Sigmoid colon (tissue), 7 donors: ENCODE results near the gene EPHX1. TPM values are rescaled to one million over a fixed set of nuclear protein-coding genes. Genes with fewer than 3 reads are reported as not detected.

Experiments used
- DNase-seq: peaks from one replicate; pipeline ENCODE4 v3.0.0-alpha.2; 2019
- H3K27ac ChIP-seq, 4 donors: fragments of 200-600 bp; sonication (generic); one replicate each; pipeline ENCODE4 v1.5.1; 2016 to 2019; ENCODE audit warnings: mild to moderate bottlenecking in 1 of 4
- H3K27me3 ChIP-seq, 3 donors: fragments of 200-600 bp; sonication (generic); one replicate each; pipeline ENCODE4 v1.5.1; 2019; ENCODE audit warnings: mild to moderate bottlenecking in 1 of 3
- H3K36me3 ChIP-seq, 4 donors: fragments of 200-600 bp; sonication (generic); one replicate each; pipeline ENCODE4 v1.5.1; 2016 to 2019
- H3K4me1 ChIP-seq, 4 donors: fragments of 200-600 bp; sonication (generic); one replicate each; pipeline ENCODE4 v1.5.1; 2017 to 2019
- H3K4me3 ChIP-seq, 4 donors: fragments of 200-600 bp; sonication (generic); one replicate each; pipeline ENCODE4 v1.5.1; 2017 to 2019; ENCODE audit warnings: mild to moderate bottlenecking in 2 of 4, moderate library complexity in 1 of 4
- H3K9me3 ChIP-seq, 4 donors: fragments of 200-600 bp in 3 of 4; sonication (generic) in 3 of 4; one replicate each; pipeline versions ENCODE4 v1.5.1 to v1.6.1; 2013 to 2019
- CTCF ChIP-seq, 4 experiments: fragments of 450-650 bp in 3 of 4; fragments of 200-600 bp in 1 of 4; IDR thresholded peaks; one replicate each; pipeline ENCODE4 v1.5.1; 2016 to 2019; ENCODE audit warnings: antibody characterized with exemption in 4 of 4, mild to moderate bottlenecking in 3 of 4, moderate library complexity in 2 of 4
- EP300 ChIP-seq, 4 donors: sonication (generic); formaldehyde crosslinking; IDR thresholded peaks; one replicate each; pipeline ENCODE4 v1.6.1; 2017; ENCODE audit warnings: antibody characterized with exemption in 4 of 4
- POLR2A ChIP-seq, 2 donors: fragments of 450-650 bp; IDR thresholded peaks; one replicate each; pipeline ENCODE4 v1.6.1; 2016; ENCODE audit warnings: antibody characterized with exemption in 2 of 2, mild to moderate bottlenecking in 2 of 2, moderate library complexity in 2 of 2
- POLR2AphosphoS5 ChIP-seq, 4 donors: sonication (generic); formaldehyde crosslinking; IDR thresholded peaks; one replicate each; pipeline ENCODE4 v1.6.1; 2017; ENCODE audit warnings: antibody characterized with exemption in 4 of 4
- WGBS, 2 donors: extraction: QIAGEN DNeasy Blood & Tissue Kit; methylation state at CpG; one replicate each; pipeline ENCODE4 v1.1.7; 2013; 5-methylcytosine and 5-hydroxymethylcytosine counted together
- intact Hi-C: fragments of 100-400 bp; cut with DNase I; formaldehyde crosslinking; loops from one replicate; pipeline ENCODE4 v1.15.1; 2023
- polyA plus RNA-seq, 3 donors: library from polyadenylated mRNA; stranded (reverse); fragments of 200-250 nt; gene quantifications; one replicate each; pipeline ENCODE4 v1.2.3, GENCODE V29; 2013
- total RNA-seq, 4 donors: library from RNA; depleted of rRNA; stranded (reverse); fragments of >200 nt; gene quantifications; one replicate each; pipeline ENCODE4 v1.1.0, GENCODE V29; 2016
- donor health status: healthy with polysubstance abuse.
- donor health status: Bipolar disorder and iron deficiency.
- donor health status: healthy.

EPHX1 gene
- total and polyA plus RNA-seq, 7 donors = 6.9 to 78.9 (median 43.6) TPM

- Histone ChIP-seq H3K36me3 (no peaks in the 10 kb centered on the region), H3K27me3 (no peaks in the 10 kb centered on the region), H3K4me1 (peaks cover 0 to 63% (median 54%) of the 10 kb centered on the region in 4 donors), H3K4me3 (no peak overlapping the region), H3K27ac (peak overlapping the region; percentile 49 to 83 (median 70)), H3K9me3 (no peaks in the 10 kb centered on the region)
- no peak for TF ChIP-seq EP300 (IDR thresholded peaks at IDR 0.05)
- no peak for TF ChIP-seq CTCF (IDR thresholded peaks at IDR 0.05)
- peak in 1 of 4 donors; percentile 11 for TF ChIP-seq POLR2AphosphoS5 (IDR thresholded peaks at IDR 0.05)
- no peak for TF ChIP-seq POLR2A (IDR thresholded peaks at IDR 0.05)
- intact Hi-C loops = no loop called here
- no peak for DNase-seq
- 64 to 69% methylated on average over 9 of the region's 9 CpGs for whole genome bisulfite sequencing, 2 donors
Observed at GRCh38 chr1:225763716-225764548, 46.0 kb upstream of the EPHX1 start.

- TF ChIP-seq CTCF (IDR thresholded peaks at IDR 0.05) (no peak), EP300 (IDR thresholded peaks at IDR 0.05) (no peak), POLR2A (IDR thresholded peaks at IDR 0.05) (no peak), POLR2AphosphoS5 (IDR thresholded peaks at IDR 0.05) (no peak)
- 92 to 95% methylated on average over 6 of the region's 6 CpGs for WGBS, 2 donors
- Histone ChIP-seq H3K4me3 (no peak overlapping the region), H3K36me3 (no peaks in the 10 kb centered on the region), H3K27ac (peak overlapping the region in 3 of 4 donors; percentile 61 to 70 (median 70)), H3K9me3 (no peaks in the 10 kb centered on the region), H3K27me3 (no peaks in the 10 kb centered on the region), H3K4me1 (peaks cover 0 to 70% (median 64%) of the 10 kb centered on the region in 4 donors)
- no peak for DNase-seq
- intact Hi-C loops = no loop called here
Observed at GRCh38 chr1:225765982-225766674, 43.8 kb upstream of the EPHX1 start.

GRCh38 chr1:225766967-225767633 is 42.8 kb upstream of the EPHX1 start:
- TF ChIP-seq POLR2A (IDR thresholded peaks at IDR 0.05) = no peak
- peak in 2 of 4 donors; percentile 57 to 74 for TF ChIP-seq EP300 (IDR thresholded peaks at IDR 0.05)
- TF ChIP-seq POLR2AphosphoS5 (IDR thresholded peaks at IDR 0.05) = peak; percentile 38 to 77 (median 66)
- TF ChIP-seq CTCF (IDR thresholded peaks at IDR 0.05) = no peak

GRCh38 chr1:225767634-225768540 is 42.0 kb upstream of the EPHX1 start:
- intact Hi-C loops = loop anchor here (2.0 kb wide), 1 partner anchor 105 kb away; no protein-coding TSS in a partner anchor
- peak; percentile 76 for DNase-seq

More at GRCh38 chr1:225766967-225767633, 42.8 kb upstream of the EPHX1 start:
- Histone ChIP-seq H3K4me3 (no peak overlapping the region), H3K4me1 (peaks cover 0 to 74% (median 71%) of the 10 kb centered on the region in 4 donors), H3K27me3 (no peaks in the 10 kb centered on the region), H3K36me3 (no peaks in the 10 kb centered on the region), H3K27ac (peak overlapping the region; percentile 61 to 70 (median 67)), H3K9me3 (no peaks in the 10 kb centered on the region)
- WGBS, 2 donors = 74 to 80% methylated on average over 8 of the region's 8 CpGs
- intact Hi-C loops = no loop called here
- peak; percentile 89 for DNase-seq

More at GRCh38 chr1:225767634-225768540, 42.0 kb upstream of the EPHX1 start:
- no peaks in the 10 kb centered on the region for H3K9me3 ChIP-seq
- H3K4me3 ChIP-seq = no peak overlapping the region
- no peaks in the 10 kb centered on the region for H3K27me3 ChIP-seq
- WGBS, 2 donors = 66 to 70% methylated on average over 17 of the region's 17 CpGs
- H3K27ac ChIP-seq = peak overlapping the region; percentile 61 to 70 (median 67)
- H3K4me1 ChIP-seq = peaks cover 0 to 74% (median 71%) of the 10 kb centered on the region in 4 donors
- H3K36me3 ChIP-seq = no peaks in the 10 kb centered on the region
- TF ChIP-seq EP300 (IDR thresholded peaks at IDR 0.05) (no peak), POLR2AphosphoS5 (IDR thresholded peaks at IDR 0.05) (peak in 1 of 4 donors; percentile 19)
